HEK293T (cell line): ENCODE measurements around the gene ELOVL2.
"Not testable (repeated sequence)": the region's sequence is repeated elsewhere in the genome, so short reads cannot be mapped to it uniquely, and the experiment has no call there.

Source experiments
- CTCF ChIA-PET: fragments of 350-600 bp; formaldehyde crosslinking; extraction: SDS; loops from one replicate; lab custom pipeline; 2021; ENCODE audit warnings: antibody characterized with exemption, inconsistent platforms; lab: Yijun Ruan, JAX
- POLR2A ChIA-PET: fragments of 350-600 bp; formaldehyde crosslinking; extraction: SDS; loops from one replicate; lab custom pipeline; 2020; ENCODE audit warnings: antibody characterized with exemption, inconsistent platforms; lab: Yijun Ruan, JAX
- DNase-seq: peaks from one replicate; pipeline ENCODE4 v3.0.0; 2012; ENCODE audit warnings: mixed read lengths; ENCODE audit errors: extremely low spot score
- ARNT ChIP-seq: fragments of 450-650 bp; IDR thresholded peaks from 2 replicates; pipeline ENCODE4 v1.6.1; 2017; ENCODE audit warnings: mild to moderate bottlenecking
- BHLHE40 ChIP-seq: fragments of 450-650 bp; IDR thresholded peaks from 2 replicates; pipeline ENCODE4 v1.6.1; 2016; ENCODE audit warnings: mild to moderate bottlenecking, moderate library complexity, borderline replicate concordance
- CTBP1 ChIP-seq: fragments of 450-650 bp; IDR thresholded peaks from 2 replicates; pipeline ENCODE4 v1.6.1; 2016; ENCODE audit warnings: borderline replicate concordance
- ELF4 ChIP-seq: fragments of 450-650 bp; IDR thresholded peaks from 2 replicates; pipeline ENCODE4 v1.6.1; 2017; ENCODE audit warnings: antibody characterized with exemption
- FOXA1 ChIP-seq: fragments of 450-650 bp; IDR thresholded peaks from 2 replicates; pipeline ENCODE4 v1.6.1; 2016; ENCODE audit warnings: mild to moderate bottlenecking
- FOXK2 ChIP-seq: fragments of 450-650 bp; IDR thresholded peaks from 2 replicates; pipeline ENCODE4 v1.6.1; 2016; ENCODE audit warnings: mild to moderate bottlenecking
- FOXM1 ChIP-seq: fragments of 450-650 bp; IDR thresholded peaks from 2 replicates; pipeline ENCODE4 v1.6.1; 2017; ENCODE audit warnings: mild to moderate bottlenecking, borderline replicate concordance
- HDGF ChIP-seq: fragments of 450-650 bp; IDR thresholded peaks from 2 replicates; pipeline ENCODE4 v1.6.1; 2017; ENCODE audit warnings: antibody characterized with exemption, borderline replicate concordance
- L3MBTL2 ChIP-seq: fragments of 450-650 bp; conservative IDR thresholded peaks from 2 replicates; pipeline ENCODE4 v1.6.1; 2016; ENCODE audit warnings: mild to moderate bottlenecking
- LEF1 ChIP-seq: fragments of 450-650 bp; IDR thresholded peaks from 2 replicates; pipeline ENCODE4 v1.6.1; 2017; ENCODE audit warnings: mild to moderate bottlenecking, borderline replicate concordance
- NFRKB ChIP-seq: fragments of 450-650 bp; IDR thresholded peaks from 2 replicates; pipeline ENCODE4 v1.6.1; 2016; ENCODE audit warnings: mild to moderate bottlenecking, moderate library complexity
- SP1 ChIP-seq: fragments of 450-650 bp; IDR thresholded peaks from 2 replicates; pipeline ENCODE4 v1.6.1; 2017
- SUZ12 ChIP-seq: fragments of 450-650 bp; IDR thresholded peaks from 2 replicates; pipeline ENCODE4 v1.6.1; 2016; ENCODE audit warnings: mild to moderate bottlenecking
- TARDBP ChIP-seq: fragments of 450-650 bp; IDR thresholded peaks from 2 replicates; pipeline ENCODE4 v1.6.1; 2016
- ZNF384 ChIP-seq: fragments of 450-650 bp; IDR thresholded peaks from 2 replicates; pipeline ENCODE4 v1.6.1; 2016
- TF ChIP-seq, protein P1 (sequence below): fragments of 450-650 bp; IDR thresholded peaks from 2 replicates; pipeline ENCODE4 v1.6.1; 2016

The ELOVL2 gene

GRCh38 chr6:11043961-11044711 is at the start of gene ELOVL2:
Gene ELOVL2 (minus strand): TSS chr6:11044305. CDS start chr6:11044230, 75 bp downstream.
- peak; percentile 72 for TF ChIP-seq ARNT
- TF ChIP-seq LEF1 = 0 out of 2 replicates have a peak, but pooled peaks have one; percentile 23
- no peak for TF ChIP-seq TARDBP
- TF ChIP-seq FOXM1 = peak; percentile 90
- CTCF ChIA-PET = no interaction called here
- POLR2A ChIA-PET = no interaction called here
- peak; percentile 82 for DNase-seq

- ChIA-PET CTCF (interaction anchor here (0.6 to 1.2 kb wide), 3 partner anchors 11 to 687 kb away, joined by 4 to 6 read pairs (median 4); partner anchors contain the start of gene SYCP2L), POLR2A (interaction anchor here (1.0 to 1.6 kb wide), 13 partner anchors 9 to 445 kb away, joined by 3 to 10 read pairs (median 4); no protein-coding TSS in a partner anchor)
- TF ChIP-seq, protein P1, sequence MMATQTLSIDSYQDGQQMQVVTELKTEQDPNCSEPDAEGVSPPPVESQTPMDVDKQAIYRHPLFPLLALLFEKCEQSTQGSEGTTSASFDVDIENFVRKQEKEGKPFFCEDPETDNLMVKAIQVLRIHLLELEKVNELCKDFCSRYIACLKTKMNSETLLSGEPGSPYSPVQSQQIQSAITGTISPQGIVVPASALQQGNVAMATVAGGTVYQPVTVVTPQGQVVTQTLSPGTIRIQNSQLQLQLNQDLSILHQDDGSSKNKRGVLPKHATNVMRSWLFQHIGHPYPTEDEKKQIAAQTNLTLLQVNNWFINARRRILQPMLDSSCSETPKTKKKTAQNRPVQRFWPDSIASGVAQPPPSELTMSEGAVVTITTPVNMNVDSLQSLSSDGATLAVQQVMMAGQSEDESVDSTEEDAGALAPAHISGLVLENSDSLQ = no peak
- TF ChIP-seq ARNT = no peak
- no peak for TF ChIP-seq ELF4
- no peak for TF ChIP-seq NFRKB
- no peak for TF ChIP-seq FOXK2
- TF ChIP-seq HDGF = no peak
- TF ChIP-seq LEF1 = no peak
- TF ChIP-seq SUZ12 = no peak
- no peak; the same call in 1 of the 2 replicates for TF ChIP-seq L3MBTL2
- no peak for TF ChIP-seq CTBP1
- no peak for TF ChIP-seq ZNF384
- no peak for TF ChIP-seq FOXA1
- DNase-seq = no peak
Observed at GRCh38 chr6:11093376-11093625, 49.2 kb upstream of the ELOVL2 start.

DNA sequence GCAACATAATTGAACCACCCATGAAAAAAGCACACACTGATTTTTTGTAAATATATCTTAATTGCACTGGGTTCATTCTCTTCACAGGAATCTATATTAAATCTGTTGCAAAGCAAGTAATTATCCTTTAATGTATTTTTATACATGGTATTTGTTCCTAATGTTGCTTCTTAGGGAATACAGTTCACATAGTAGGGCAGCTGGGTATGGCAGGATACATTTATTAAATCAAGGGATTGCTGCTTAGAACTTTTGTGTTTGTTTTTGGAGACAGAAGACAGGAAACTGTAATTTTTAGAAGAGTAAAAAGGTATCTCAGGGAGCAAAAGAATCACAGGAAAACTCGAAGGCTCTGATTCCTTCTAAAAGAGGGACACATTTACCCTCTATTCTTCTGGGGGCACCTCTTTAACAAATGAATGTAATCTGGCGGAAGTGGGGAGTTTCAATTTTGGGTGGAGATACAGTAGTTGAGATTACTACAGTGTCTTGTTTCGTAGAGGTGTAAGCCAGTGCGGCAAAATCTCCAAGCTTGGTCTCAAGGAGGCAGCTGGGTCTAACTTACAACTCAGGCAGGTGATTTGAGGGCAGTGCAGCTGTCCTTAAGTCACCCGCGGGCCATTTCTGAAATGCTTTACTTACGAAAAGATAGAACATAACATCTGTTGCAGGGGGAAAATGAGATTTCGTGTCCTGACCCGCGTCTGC is 48.7 kb upstream of the ELOVL2 start:
- POLR2A ChIA-PET = interaction anchor here (1.0 to 1.6 kb wide), 13 partner anchors 9 to 446 kb away, joined by 3 to 10 read pairs (median 4); no protein-coding TSS in a partner anchor
- peak; percentile 36 for DNase-seq
- CTCF ChIA-PET = interaction anchor here (0.6 to 1.2 kb wide), 3 partner anchors 11 to 687 kb away, joined by 4 to 6 read pairs (median 4); partner anchors contain the start of gene SYCP2L
- TF ChIP-seq, protein P1 = no peak
- TF ChIP-seq SP1 (no peak), SUZ12 (no peak), NFRKB (no peak), ARNT (no peak), LEF1 (no peak), CTBP1 (no peak), BHLHE40 (no peak), FOXA1 (no peak), ZNF384 (no peak), FOXM1 (no peak)

- POLR2A ChIA-PET, CTCF ChIA-PET, DNase-seq: not testable (repeated sequence)
Observed at GRCh38 chr6:11091141-11091540, 47.0 kb upstream of the ELOVL2 start.

GRCh38 chr6:11089695-11090094 is 45.6 kb upstream of the ELOVL2 start:
- TF ChIP-seq ZNF384 (no peak), ARNT (no peak), CTBP1 (no peak), SUZ12 (no peak), ELF4 (no peak), L3MBTL2 (no peak), BHLHE40 (no peak), NFRKB (no peak), TARDBP (no peak), SP1 (no peak), LEF1 (no peak), FOXA1 (no peak)
- TF ChIP-seq, protein P1 = no peak
- DNase-seq = no peak
- CTCF ChIA-PET = interaction anchor here (0.6 kb wide), 1 partner anchor 213 kb away, joined by 3 read pairs; no protein-coding TSS in a partner anchor
- POLR2A ChIA-PET = no interaction called here

DNA sequence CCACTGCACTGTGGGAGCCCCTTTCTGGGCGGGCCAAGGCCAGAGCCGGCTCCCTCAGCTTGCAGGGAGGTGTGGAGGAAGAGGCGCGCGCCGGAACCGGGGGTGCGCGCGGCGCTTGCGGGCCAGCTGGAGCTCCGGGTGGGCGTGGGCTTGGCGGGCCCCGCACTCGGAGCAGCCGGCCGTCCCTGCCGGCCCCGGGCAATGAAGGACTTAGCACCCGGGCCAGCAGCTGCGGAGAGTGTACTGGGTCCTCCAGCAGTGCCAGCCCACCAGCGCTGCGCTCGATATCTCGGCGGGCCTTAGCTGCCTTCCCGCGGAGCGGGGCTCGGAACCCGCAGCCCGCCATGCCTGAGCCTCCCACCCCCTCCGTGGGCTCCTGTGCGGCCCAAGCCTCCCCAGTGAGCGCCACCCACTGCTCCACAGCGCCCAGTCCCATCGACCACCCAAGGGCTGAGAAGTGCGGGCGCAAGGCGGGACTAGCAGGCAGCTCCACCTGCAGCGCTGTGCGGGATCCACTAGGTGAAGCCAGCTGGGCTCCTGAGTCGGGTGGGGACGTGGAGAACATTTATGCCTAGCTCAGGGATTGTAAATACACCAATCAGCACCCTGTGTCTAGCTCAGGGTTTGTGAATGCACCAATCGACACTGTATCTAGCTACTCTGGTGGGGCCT is 43.2 kb upstream of the ELOVL2 start:
- CTCF ChIA-PET, DNase-seq: not testable (repeated sequence)
- POLR2A ChIA-PET = interaction anchor here (0.6 kb wide), 1 partner anchor 421 kb away, joined by 3 read pairs; no protein-coding TSS in a partner anchor
